Dendritic cell treated with granulocyte-macrophage colony-stimulating factor and Interleukin-4, amounts not matched to agents 40 ng/mL and 50 ng/mL, for 4 days (primary cell): ENCODE results near the gene SLC12A4.
"Not testable (repeated sequence)": the region's sequence is repeated elsewhere in the genome, so short reads cannot be mapped to it uniquely, and the experiment has no call there.

Experiments used
- H3K27ac Mint-ChIP-seq: one replicate; pipeline ENCODE4 v1.8.0; 2022; ENCODE audit warnings: mild to moderate bottlenecking, mixed read lengths
- H3K27me3 Mint-ChIP-seq: one replicate; pipeline ENCODE4 v1.8.0; 2022; ENCODE audit warnings: mild to moderate bottlenecking, mixed read lengths
- H3K36me3 Mint-ChIP-seq: one replicate; pipeline ENCODE4 v1.8.0; 2022; ENCODE audit warnings: low read depth, mixed read lengths
- H3K4me1 Mint-ChIP-seq: one replicate; pipeline ENCODE4 v1.8.0; 2022; ENCODE audit warnings: low read depth, mixed read lengths
- H3K4me3 Mint-ChIP-seq: one replicate; pipeline ENCODE4 v1.8.0; 2022; ENCODE audit warnings: mild to moderate bottlenecking, moderate library complexity, mixed read lengths
- H3K9me3 Mint-ChIP-seq: one replicate; pipeline ENCODE4 v1.8.0; 2022; ENCODE audit warnings: mixed read lengths
- intact Hi-C: fragments of 100-400 bp; cut with micrococcal nuclease; formaldehyde crosslinking; loops from one replicate; pipeline ENCODE4 v1.15.0; 2022

SLC12A4 gene

DNA sequence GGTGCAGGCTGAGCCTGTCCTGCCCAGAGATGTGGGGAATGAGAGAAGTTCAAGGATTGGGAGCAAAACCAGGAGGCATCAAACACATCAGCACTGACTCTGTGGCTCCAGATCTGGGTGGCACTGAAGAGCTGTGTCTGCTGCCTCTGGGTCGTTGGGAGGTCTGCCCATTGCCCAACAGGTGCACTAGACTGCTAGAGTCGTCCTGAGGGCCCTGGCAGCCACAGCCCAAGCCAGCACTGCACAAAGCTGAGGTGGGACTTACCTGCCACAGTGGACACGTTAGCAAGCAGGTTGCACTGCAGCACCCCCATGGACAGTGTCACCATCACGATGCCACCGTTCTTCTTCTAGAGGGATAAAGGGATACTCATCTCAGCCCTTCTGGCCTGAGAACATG is 8.6 kb upstream of the SLC12A4 start:
- no peak overlapping the region for H3K4me3 Mint-ChIP-seq
- intact Hi-C loops = no loop called here
- H3K36me3 Mint-ChIP-seq = no peaks in the 10 kb centered on the region
- no peaks in the 10 kb centered on the region for H3K4me1 Mint-ChIP-seq
- no peaks in the 10 kb centered on the region for H3K9me3 Mint-ChIP-seq
- peaks cover 31% of the 10 kb centered on the region for H3K27me3 Mint-ChIP-seq
- H3K27ac Mint-ChIP-seq = no peak overlapping the region

- no peaks in the 10 kb centered on the region for H3K36me3 Mint-ChIP-seq
- no peaks in the 10 kb centered on the region for H3K9me3 Mint-ChIP-seq
- H3K4me3 Mint-ChIP-seq = no peak overlapping the region
- peaks cover 30% of the 10 kb centered on the region for H3K27me3 Mint-ChIP-seq
- intact Hi-C loops = no loop called here
- H3K27ac Mint-ChIP-seq = no peak overlapping the region
- H3K4me1 Mint-ChIP-seq = no peaks in the 10 kb centered on the region
Measured at GRCh38 chr16:67976205-67976604, 7.8 kb upstream of the SLC12A4 start.

DNA sequence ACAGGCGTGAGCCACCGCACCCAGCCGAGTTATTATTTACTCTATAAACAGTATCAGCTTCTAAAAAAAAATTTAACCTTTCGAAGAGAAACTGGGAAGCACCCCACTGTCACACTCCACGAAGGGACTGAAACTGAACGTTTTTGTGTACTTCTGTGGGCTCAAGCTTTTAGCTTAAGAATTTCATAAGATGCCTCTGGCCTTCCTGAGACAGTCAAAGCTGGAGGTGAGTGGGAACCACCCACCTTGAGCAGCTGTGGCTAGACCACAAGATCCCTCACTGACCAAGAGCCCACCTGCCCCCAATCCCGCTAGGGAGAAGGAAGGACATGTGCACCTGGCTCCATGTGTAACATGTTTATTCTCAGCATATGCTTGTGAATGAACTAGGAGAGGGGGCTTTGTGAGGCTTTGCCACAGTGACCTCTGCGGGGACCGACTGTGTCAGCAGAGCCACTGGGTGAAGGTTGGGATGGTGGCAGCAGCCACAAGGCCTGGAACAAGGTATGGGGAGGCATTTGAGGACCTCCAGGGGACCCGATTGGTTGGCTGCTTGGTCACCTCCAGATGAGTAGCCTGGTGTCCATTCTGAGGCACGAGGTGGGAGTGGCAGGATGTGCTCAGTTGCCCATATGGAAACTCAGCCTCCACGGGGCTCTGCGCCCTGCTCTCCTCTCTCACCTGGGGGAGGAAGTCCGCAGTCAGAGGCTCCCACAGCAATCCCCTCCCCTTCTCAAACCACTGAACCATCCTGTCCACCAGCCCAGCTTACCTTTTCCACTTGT is 7.1 kb upstream of the SLC12A4 start:
- H3K36me3 Mint-ChIP-seq = no peaks in the 10 kb centered on the region
- intact Hi-C loops = no loop called here
- peaks cover 24% of the 10 kb centered on the region for H3K27me3 Mint-ChIP-seq
- H3K27ac Mint-ChIP-seq = no peak overlapping the region
- no peak overlapping the region for H3K4me3 Mint-ChIP-seq
- no peaks in the 10 kb centered on the region for H3K4me1 Mint-ChIP-seq
- no peaks in the 10 kb centered on the region for H3K9me3 Mint-ChIP-seq

DNA sequence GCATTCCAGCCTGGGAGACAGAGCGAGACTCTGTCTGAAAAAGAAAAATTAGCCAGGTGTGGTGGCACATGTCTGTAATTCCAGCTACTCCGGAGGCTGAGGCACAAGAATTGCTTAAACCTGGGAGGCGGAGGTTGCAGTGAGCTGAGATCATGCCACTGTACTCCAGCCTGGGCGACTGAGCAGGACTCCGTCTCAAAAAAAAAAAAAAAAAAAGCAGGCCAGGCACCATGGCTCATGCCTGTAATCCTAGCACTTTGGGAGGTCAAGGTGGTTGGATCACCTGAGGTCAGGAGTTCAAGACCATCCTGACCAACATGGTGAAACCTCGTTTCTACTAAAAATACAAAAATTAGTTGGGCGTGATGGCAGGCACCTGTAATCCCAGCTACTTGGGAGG is 3.8 kb upstream of the SLC12A4 start:
- H3K9me3 Mint-ChIP-seq = not testable (repeated sequence)

DNA sequence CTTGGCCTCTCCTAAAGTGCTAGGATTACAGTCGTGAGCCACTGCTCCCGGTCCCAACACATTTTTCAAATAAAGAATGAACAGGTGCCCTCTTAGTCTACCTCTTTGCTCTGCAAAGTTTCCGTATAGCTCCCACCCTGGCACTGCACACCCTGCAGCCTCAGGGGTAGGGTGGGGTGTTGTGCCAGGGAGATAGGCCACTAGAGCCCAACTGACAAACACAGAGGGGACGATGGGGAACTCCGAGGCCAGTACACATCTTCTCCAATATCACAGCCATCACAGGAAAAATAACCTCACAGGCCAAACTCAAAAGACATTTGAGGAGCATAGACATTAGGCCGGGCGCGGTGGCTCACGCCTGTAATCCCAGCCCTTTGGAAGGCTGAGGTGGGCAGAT is 2.7 kb upstream of the SLC12A4 start:
- peaks cover 26% of the 10 kb centered on the region for H3K4me1 Mint-ChIP-seq
- intact Hi-C loops = no loop called here
- no peak overlapping the region for H3K4me3 Mint-ChIP-seq
- no peak overlapping the region for H3K27ac Mint-ChIP-seq
- no peaks in the 10 kb centered on the region for H3K36me3 Mint-ChIP-seq
- H3K27me3 Mint-ChIP-seq = peaks cover 14% of the 10 kb centered on the region
- no peaks in the 10 kb centered on the region for H3K9me3 Mint-ChIP-seq

More for the DNA sequence above, 3.8 kb upstream of the SLC12A4 start:
- intact Hi-C loops, H3K36me3 Mint-ChIP-seq, H3K4me3 Mint-ChIP-seq, H3K27ac Mint-ChIP-seq: not testable (repeated sequence)
- Mint-ChIP-seq H3K27me3 (peaks cover 17% of the 10 kb centered on the region), H3K4me1 (peaks cover 16% of the 10 kb centered on the region)

DNA sequence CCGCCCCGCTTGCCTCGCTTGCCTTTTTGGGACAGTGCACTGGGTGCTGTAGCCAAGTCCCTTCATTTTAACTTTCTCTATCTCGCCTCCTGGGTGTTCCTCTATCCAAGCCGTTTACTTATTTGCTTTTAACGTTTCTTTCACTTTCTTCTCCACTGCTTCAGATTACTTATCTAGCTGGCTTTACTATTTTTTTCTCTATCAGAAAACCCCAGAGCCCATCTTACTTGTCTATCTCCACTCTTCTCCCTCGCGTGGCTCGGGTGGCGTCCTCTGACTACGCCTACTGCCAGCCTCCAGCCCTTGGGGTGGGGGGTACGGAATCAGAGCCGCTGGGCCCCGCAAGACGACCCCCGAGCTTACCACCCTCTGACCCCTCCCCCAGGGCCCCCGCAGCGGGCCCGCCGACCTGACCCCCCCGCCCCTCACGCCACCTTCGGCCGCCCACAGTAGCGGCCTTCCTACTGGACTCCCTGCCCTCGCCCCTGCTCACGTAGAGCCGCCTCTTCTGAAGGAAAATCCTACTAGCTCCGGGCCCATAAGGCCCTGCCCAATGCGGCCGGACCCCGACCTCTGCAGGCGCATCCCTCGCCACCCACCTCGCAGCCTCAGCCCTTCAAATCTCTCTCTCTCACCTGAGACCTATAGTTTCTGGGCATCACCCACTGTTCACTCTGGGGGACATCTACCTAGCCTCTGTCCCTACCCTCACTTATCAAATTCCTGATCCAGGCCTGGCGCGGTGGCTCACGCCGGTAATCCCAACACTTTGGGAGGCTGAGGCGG is 1.0 kb upstream of the SLC12A4 start:
- Mint-ChIP-seq H3K4me1 (peaks cover 26% of the 10 kb centered on the region), H3K36me3 (no peaks in the 10 kb centered on the region), H3K27ac (peak overlapping the region; percentile 77), H3K27me3 (peaks cover 9% of the 10 kb centered on the region), H3K9me3 (no peaks in the 10 kb centered on the region), H3K4me3 (peak overlapping the region; percentile 96)
- intact Hi-C loops = no loop called here

- no peaks in the 10 kb centered on the region for H3K9me3 Mint-ChIP-seq
- H3K4me3 Mint-ChIP-seq = peak overlapping the region; percentile 96
- H3K27me3 Mint-ChIP-seq = peaks cover 6% of the 10 kb centered on the region
- peaks cover 5% of the 10 kb centered on the region for H3K36me3 Mint-ChIP-seq
- H3K27ac Mint-ChIP-seq = peak overlapping the region; percentile 77
- intact Hi-C loops = no loop called here
- H3K4me1 Mint-ChIP-seq = peaks cover 26% of the 10 kb centered on the region
Measured at GRCh38 chr16:67967958-67968399, 458 bp downstream of the SLC12A4 start.

DNA sequence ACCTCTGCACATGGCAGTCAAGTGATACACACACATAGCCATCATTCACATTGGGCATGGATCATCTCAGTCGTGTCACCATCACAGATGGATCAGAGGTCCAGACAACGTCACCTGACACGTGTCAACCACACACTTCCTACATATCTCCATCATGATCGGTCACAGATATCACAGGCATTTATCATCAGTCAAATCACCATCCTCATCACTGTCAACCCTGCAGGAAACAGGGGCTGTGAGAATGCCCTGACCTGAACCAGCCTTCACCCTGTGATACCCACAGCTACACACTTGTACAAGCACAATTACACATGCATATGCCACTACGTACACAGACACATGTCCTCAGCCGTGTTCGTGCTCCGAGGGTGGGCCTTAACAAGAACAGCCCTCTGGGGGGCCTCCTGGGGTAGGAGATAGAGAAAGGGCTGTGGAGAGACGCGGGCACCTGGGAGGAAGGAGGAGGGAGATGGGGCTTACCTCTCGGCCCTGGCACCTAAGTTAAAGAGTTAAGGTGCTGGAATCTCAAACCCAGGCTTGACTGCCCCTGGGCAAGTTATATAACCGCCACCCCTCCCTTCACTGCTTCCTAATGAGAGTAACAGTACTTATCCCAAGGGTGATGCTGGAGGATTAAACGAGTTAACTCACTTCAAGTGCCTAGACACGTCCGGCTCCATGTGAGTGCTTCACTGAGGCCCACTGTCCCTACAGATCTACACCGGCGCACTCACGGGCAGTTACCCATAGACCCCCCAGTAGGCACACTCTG is 1.1 kb downstream of the SLC12A4 start:
- Mint-ChIP-seq H3K9me3 (no peaks in the 10 kb centered on the region), H3K27me3 (peaks cover 3% of the 10 kb centered on the region), H3K36me3 (peaks cover 11% of the 10 kb centered on the region), H3K4me3 (peak overlapping the region; percentile 96), H3K27ac (peak overlapping the region; percentile 77), H3K4me1 (peaks cover 26% of the 10 kb centered on the region)
- intact Hi-C loops = no loop called here

DNA sequence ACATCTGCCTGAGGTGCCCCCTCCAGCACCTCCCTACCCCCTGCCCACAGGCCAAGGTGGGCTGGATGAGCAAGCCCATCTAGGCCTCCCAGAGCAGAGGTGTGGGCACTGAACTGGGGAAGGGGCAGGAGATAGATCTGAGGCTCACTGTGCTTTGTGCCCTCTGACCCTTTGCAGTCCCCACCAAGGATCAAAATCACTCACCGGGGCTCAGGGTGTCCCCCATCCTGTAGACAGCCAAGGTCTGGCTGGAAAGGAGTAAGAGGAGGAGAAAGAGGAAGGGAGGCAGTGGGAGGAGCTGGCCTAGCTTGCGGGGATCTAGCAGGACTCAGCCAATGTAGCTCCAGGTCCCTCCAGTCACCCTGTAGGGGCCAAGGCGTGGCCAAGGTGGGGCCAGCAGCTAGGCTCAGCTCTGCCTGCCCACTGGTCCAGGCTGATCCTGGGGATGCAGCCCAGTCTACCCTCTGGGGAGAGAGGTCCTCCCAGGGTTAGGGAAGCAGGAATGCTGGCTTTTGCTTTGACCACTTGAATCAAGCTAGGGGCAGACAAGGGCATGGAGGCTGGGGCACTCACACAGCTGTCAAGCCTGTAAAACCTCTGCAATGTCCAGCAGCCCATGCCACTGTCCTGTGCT is 1.8 kb downstream of the SLC12A4 start:
- peaks cover 18% of the 10 kb centered on the region for H3K36me3 Mint-ChIP-seq
- H3K4me1 Mint-ChIP-seq = peaks cover 26% of the 10 kb centered on the region
- peak overlapping the region; percentile 96 for H3K4me3 Mint-ChIP-seq
- H3K27me3 Mint-ChIP-seq = peaks cover 3% of the 10 kb centered on the region
- intact Hi-C loops = no loop called here
- no peaks in the 10 kb centered on the region for H3K9me3 Mint-ChIP-seq
- no peak overlapping the region for H3K27ac Mint-ChIP-seq

DNA sequence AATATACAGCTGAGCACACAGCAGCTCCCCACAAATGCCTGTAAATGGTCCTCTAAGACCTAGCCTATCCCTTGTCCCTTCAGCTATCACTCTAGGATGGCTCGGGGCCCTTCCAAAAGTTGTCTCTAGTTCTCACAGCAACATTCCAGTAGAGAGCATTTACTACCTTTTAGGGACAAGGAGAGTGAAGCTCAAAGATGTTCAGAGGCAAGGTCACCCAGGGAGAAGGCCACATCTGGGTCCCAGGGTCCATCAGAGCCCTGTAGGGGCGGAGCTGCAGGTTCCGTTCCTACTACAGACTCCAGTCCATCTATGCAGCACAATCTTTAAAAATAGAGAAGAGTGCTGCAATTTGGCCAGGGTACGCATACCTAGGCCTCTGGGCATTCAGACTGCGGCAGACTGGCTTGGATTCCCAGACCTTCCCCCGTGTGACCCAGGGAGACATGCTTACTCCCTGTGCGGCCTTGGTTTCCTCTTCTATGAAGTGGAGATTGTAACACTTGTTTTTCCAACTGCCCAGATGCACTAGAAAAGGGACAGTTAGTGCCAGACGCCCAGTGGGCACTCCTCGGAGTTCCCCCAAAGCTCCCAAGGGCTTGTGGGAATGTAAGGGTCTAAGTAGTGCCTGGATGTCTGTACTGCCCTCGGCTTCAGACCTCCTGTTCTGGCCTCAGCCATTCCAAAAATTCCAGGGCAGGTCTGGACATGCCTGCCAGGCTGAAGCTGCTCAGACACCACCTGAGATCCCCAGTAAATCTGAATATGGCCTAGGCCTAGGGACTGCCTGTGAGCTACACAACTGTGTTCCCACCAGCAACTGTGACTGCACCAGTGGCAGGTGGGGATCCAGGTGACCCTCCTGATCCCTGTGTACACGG is 2.5 kb downstream of the SLC12A4 start:
- peaks cover 26% of the 10 kb centered on the region for H3K4me1 Mint-ChIP-seq
- peaks cover 3% of the 10 kb centered on the region for H3K27me3 Mint-ChIP-seq
- no peak overlapping the region for H3K27ac Mint-ChIP-seq
- intact Hi-C loops = no loop called here
- peaks cover 25% of the 10 kb centered on the region for H3K36me3 Mint-ChIP-seq
- no peaks in the 10 kb centered on the region for H3K9me3 Mint-ChIP-seq
- no peak overlapping the region for H3K4me3 Mint-ChIP-seq

DNA sequence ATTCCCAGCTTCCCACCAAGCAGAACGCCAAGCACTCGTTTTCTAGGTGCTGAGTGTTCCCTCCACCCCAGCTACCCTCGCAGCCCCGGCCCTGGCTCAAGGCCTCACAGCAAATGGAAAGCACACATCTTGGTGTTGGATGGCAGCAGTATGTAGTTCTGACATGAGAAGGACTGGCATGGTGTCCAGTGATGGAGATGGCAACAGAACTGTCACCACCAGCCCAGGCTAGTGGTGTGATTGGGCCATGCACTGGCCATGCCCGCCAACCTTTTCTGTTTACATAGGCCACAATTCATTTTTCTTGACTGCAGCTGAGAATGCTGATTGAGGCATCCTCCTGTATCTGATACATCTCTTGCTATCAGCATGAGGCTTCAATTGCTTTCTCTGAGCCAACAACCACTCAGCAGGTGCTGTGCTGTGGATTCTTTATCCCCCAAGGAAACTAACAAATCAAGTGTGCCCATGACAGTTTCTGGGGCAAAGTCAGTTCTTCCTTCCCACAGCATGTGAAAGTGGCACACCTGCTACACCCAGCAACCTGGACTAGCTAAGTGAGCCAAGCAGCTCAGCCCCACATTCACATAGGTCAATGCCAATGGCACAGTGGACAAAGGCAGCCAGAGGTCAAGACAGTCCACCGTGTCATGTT is 3.8 kb downstream of the SLC12A4 start:
- Mint-ChIP-seq H3K27me3 (peaks cover under 1% of the 10 kb centered on the region), H3K4me1 (peaks cover 24% of the 10 kb centered on the region), H3K9me3 (no peaks in the 10 kb centered on the region), H3K36me3 (peaks cover 38% of the 10 kb centered on the region), H3K27ac (no peak overlapping the region), H3K4me3 (no peak overlapping the region)
- intact Hi-C loops = no loop called here

- Mint-ChIP-seq H3K27me3 (no peaks in the 10 kb centered on the region), H3K27ac (no peak overlapping the region), H3K4me3 (no peak overlapping the region), H3K36me3 (peaks cover 46% of the 10 kb centered on the region), H3K9me3 (no peaks in the 10 kb centered on the region), H3K4me1 (peaks cover 17% of the 10 kb centered on the region)
- intact Hi-C loops = no loop called here
Measured at GRCh38 chr16:67963662-67964321, 4.6 kb downstream of the SLC12A4 start.
